IPS DF 19.7 (cell line): ENCODE measurements around the gene SCN9A.
"Not testable (repeated sequence)": the region's sequence is repeated elsewhere in the genome, so short reads cannot be mapped to it uniquely, and the experiment has no call there.

Experiments used
- DNase-seq: peaks from one replicate; pipeline ENCODE4 v3.0.0-alpha.2; 2013; ENCODE audit warnings: low read depth, low spot score

The SCN9A gene

DNA sequence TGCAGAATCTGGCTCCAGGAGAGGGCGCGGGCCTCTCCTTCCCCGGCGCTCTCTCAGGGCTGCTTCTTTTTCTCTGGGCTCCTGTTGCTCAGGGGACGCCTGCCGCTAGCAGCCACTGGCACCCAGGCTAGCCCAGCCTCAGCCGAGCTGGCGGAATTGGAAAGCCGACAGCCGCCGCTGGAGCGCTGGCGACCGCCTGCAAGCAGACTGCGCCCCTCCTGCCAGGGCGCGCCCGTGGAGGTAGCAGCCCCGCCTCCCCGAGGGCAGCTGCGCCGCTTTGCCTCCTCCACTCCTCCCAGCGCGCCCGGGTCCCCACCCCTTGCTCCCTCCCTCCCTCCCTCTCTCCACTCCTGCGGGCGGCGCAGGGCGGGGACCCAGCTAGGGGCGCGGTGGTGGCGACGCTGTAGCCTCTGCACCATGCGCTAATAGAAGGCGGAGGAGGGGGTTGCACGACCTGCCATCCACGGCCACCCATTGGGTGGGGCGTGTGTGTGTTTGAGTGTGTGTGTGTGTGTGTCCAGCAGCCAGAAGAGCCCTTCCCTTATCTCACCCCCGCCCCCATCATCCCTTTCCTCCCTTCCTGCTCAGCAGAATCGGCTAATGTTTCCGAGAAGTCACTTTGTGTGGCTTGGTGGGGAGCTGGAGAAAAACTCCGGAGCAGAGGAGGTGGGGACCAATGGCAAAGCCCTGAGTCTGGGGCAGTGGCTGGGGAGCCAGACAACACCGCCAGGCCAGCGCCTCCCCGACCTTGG lies at the start of gene SCN9A:
TSS of gene SCN9A (minus strand) at position 209 of the 752 bp plus-strand sequence. CDS start 64,188 bp downstream, outside the sequence.
- DNase-seq = peak; percentile 79

DNA sequence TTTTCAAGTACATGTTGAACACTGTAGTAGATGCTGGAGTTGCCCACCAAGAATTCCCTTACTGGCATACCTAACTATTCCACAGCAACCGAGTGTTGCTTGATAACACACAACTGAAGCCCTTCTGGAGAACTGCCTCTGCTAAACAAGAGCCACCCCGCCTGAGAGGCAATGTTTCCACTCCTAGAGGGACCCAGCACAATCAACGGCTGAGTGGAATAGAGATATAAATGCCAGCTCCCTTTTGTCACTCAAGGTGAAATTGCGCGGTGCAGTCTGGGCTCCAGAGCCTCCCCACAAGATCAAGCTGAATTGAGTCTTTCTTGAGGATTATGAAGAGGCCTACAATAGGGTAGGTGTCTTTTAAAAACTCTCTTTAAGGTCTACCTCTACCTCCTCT lies 49.1 kb upstream of the SCN9A start:
- no peak for DNase-seq

DNA sequence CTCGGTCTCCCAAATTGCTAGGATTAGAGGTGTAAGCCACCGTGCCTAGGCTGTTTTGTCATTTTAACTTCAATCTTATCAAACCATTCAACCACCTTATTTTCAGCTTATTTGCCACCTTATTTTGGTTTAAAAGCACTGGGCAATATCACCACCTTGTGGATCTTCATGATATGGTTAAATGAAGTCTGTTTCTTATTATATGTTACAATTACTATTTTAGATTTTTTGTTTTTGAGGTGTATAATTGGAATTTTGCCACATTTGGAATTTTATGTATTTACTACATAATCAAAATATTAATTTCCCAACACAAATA lies 43.8 kb upstream of the SCN9A start:
- no peak for DNase-seq

DNA sequence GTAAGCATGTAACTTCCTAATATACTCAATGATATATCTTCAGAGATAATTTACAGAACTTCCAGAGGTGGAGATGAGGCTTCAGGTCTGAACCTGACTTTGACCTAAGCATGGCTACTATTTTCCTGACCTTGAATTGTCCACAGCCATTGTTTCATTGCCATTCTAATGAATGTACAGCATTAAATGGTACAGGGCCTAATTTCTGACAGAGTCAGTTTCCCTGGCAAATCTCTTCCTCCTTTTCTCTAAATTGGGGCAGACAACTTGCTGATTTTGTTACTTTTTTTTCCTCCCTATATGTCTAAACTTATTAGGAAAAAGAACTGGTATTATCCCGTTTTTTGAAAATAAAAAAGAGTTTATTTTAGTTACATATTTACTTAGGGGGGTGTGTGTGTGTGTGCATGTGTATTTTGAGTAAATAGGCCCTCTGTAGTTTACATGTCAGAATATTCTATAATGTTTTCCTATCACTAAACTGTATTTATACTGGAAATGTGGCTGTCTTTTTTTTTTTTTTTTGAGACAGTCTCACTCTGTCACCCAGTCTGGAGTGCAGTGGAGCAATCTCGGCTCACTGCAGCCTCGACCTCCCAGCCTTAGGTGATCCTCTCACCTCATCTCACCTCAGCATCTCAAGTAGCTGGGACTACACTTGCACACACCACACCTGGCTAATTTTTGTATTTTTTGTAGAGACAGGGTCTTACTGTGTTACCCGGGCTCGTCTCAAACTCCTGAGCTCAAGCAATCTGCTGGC lies 43.3 kb upstream of the SCN9A start:
- DNase-seq = no peak

DNA sequence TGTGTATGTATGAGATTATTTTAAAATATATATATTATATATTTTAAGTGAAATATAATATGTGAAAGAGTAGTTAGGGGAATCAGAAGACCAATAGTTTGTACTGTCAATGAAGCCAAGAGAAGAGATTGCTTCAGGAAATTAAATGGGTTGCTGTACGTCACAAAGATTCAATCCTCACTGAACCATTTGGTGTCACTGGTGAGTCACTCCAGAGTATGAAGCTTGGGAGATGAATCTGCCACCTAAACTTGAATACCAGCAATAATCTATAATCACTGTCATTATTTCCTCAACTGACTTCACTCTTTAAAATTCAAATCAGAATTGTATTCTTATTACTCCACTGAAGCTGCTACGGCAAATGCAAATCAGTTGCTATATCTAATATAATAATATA lies 41.9 kb upstream of the SCN9A start:
- DNase-seq = no peak

DNA sequence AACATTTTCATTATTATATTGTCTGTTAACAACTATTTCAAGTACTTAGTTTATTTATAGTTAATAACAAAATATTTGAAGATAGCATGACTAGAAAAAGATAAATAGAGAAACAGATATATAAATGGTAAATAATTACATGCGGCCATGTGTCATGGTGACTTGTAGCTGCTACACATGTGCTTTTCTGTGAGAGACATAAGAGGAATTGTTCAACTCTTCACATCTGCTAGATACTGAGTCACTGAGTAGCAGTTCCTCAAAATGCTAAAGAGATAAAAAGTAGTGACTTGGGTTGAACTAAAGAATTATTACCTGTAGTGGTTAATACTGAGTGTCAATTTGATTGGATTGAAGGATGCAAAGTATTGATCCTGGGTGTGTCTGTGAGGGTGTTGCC lies 37.5 kb upstream of the SCN9A start:
- no peak for DNase-seq

DNA sequence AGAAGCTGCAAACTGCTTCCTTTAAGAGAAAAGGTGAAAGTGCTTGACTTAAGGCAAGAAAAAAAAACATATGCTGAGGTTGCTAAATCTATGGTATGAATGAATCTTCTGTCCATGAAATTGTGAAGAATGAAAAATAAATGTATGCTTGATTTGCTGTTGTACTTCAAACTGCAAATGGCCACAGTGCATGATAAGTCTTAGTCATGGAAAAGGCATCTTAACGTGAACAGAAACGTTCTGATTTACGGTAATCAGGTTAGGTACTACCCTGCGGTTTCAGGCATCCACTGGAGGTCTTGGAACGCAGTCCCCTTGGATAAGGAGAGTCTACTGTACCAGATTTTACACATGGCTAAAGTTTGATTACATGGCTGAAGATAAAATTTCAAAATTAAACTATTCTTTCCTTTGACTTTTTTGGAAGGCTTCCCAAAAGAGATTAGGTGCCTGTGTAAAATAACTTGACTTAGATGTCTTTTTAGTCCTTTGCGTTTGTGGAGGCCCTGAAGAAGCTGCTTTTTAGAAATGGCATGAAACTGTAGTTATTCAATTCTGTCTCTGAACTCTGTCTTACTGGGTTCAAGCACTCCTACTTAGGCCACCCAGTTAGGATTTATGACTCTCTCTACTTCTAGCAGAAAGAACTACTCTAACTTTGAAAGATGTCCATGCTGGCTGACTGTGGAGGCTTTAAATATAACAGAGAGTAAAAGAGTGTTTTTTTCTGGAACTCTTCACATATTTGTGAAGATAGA lies 35.9 kb upstream of the SCN9A start:
- DNase-seq = no peak

DNA sequence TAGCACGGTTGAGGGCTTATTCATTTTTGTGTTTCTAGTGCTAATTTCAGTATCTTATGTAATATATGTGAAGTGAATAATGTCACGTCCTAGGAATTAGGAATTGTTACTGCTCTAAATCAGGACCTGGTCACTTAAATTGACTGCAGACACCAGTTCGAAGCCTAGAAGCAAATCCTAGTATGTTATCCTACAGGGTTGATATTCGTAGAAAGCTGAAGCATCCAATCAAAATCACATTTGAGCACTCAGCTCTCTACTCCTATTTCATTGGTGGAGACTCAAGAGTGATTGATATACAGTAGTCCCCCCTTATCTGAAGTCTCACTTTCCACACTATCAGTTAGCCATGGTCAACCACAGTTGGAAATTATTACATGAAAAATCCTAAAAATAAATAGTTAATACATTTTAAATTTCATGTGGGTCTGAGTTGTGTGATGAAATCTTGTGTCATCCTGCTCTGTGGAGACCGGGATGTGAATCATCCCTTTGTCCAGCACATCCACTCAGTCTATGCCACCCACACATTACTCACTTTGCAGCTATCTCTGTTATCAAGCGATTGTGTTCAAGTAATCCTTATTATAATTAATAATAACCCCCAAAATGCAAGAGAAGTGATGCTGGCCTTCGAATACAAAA lies 35.2 kb upstream of the SCN9A start:
- no peak for DNase-seq

DNA sequence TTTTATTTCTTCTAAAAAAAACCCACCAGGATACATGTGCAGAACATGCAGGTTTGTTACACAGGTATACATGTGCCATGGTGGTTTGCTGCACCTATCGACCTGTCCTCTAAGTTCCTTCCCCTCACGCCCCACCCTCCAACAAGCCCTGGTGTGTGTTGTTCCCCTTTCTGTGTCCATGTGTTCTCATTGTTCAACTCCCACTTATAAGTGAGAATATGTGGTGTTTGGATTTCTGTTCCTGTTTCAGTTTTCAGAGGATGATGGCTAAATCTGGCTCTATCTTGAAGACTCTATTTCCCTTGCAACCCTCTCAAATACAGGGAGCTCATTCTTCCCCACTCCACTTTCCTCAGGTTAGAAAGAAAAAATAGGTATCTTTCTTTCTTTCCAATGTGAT lies 32.0 kb upstream of the SCN9A start:
- DNase-seq = not testable (repeated sequence)

DNA sequence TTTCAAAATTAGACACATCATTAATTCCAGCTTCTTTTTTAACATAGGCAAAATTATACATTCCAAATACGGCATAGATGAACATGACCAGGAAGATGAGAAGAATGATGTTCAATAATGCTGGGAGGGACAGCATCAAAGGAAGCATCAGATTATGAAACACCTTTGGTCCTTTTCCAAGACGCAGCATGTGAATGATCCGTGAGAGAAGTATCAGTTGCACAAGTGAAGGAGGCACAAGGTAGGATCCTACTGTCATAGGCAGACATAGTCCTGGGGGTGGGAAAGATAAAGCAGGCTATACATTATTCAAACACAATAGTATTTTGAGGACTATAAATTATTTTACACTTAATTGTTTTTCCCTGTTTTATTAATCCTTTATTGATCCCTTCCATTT lies 30.6 kb upstream of the SCN9A start:
- DNase-seq = no peak

DNA sequence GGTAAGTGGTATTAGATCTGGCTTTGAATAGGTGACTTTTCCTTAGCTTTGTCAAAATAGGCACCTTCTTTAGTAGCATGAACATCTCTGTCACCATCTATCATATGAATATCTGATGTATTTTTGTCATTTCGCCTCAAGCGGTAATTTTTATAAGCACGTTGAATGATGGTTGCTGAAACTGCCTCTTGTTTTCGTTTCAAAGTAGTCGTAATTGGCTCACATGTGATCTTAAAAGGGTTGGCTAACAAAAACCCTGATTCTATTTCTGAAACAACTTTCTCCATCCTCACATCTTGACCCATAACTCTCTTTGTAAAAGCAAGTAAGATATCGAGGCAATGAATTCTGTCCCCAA lies 29.8 kb upstream of the SCN9A start:
- DNase-seq = no peak

DNA sequence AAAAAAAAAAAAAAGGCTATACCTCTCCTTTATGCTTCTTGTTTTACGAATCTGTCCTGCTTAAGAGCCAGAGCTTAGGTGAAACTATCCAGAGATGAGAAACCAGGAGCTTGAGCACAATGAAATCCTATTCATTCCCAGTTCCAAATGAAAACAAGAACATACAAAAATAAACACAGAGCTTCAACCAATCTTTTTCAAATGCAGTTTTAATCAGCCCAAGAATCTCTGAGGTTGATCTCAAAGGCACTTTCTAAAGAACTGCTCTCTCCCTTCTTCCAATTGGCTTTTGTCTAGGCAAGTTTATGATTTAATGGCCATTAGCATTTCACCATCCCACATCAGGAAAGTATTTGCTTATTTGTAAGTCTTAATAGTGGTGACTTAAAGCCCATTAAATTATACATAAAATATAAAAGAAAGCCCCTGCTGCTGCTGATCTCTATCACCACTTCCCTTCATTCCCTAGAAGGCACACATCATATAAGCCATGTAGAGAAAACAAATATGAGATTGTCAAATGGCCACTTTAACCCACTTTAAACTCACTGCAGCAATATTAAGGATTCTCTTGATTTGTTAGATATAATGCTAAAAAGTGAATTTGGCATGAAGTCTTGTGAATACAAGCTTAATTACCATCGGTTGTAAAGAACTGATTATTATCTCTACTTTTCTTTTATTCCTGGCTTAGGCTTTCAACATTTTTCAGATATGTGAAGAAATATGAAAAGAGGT lies 29.3 kb upstream of the SCN9A start:
- no peak for DNase-seq

DNA sequence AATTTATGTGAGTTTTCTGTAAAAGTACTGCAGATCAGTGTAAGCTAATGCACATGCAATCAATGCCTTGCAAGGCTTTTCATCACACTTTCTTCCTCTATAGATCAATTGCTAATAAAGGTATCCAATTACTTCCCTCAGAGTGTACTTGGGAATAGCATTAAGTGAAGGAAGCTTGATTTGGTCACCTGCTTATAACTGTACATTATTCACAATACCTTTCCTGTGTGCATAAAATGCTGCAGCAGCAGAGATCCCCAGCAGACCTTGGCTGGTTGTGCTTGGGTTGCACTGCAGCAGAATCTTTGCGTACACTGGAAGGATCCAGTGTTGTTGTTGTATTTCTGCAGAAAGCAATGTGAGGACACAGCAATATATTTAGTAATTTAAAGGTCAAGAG lies 18.5 kb upstream of the SCN9A start:
- DNase-seq = no peak

DNA sequence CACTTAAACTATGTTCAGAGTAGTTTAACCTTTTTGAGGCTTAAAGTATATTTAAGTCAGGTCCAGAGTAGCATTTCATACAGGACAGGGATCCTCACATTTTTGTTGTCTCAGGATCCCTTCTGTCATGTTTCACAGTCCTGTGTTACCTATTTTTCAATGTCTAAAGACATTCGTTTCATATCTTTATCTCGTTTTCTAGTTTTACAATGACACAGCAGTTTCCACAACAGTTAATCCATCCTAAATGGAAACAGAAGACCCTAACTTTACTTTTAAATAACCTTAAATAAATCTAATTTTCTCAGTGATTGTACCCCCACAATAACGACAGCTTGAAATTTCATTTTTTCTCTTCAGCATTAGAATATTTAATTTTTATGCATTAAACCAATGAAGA lies 17.3 kb upstream of the SCN9A start:
- no peak for DNase-seq

DNA sequence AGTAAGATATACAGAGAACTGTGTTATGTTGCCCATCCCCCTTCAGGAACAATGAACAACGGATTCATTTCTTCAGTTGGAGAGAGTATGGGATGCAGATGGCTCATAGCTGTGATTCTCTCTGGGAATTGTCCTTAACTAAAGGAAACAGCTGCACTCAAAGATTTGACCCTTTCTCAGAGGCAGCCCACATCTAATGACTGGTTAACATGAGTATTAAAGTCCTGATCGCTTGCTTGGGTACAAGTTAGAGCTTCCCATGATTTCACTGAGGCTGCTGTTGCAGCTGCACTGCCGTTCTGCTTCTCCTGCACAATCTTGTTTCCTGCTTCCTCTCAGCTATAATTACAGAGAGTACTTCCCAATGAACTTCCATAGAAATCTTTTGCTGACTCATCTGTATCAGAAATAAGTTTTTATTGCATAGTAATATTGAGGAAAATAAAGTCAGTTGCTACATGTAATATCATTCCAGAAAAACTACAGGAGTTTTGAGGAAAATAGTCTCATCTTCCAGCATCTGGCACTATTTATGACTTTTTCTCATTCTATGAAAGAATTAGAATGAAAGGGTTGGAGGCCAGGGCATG lies 12.8 kb upstream of the SCN9A start:
- no peak for DNase-seq

DNA sequence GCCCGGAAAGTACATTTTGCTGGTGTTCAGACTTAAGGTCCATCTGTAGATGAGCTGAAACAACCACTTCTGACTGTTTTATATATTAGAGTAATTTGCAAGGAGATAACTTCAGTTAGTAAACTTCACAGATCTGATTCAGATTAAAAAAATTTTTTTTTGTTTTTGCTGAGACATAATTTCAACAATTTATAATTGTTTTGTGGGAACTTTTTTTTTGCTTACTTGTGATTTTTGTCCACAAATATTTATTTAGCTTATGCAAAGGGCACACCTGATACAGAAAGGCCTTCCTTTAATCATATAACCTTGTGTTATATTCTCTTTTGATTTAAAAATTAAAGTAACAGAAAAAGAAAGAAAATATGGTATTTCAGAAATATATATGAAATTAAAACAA lies 9.6 kb upstream of the SCN9A start:
- DNase-seq = no peak

DNA sequence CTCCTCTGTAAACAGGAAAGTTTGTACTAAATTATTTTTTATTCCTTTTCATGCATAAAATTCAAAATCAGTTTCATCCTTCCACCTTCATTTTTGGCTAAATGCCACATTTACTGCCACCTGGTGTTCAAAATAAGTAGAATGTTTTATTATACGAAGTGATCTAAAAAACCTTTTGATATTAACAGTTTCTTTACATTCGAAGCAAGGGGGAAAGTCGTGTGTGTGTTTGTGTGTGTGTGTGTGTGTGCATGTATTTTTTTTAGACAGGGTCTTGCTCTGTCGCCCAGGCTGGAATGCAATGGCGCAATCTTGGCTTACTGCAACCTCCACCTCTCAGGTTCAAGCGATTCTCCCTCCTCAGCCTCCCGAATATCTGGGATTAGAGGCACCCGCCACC lies 9.0 kb upstream of the SCN9A start:
- DNase-seq = no peak

DNA sequence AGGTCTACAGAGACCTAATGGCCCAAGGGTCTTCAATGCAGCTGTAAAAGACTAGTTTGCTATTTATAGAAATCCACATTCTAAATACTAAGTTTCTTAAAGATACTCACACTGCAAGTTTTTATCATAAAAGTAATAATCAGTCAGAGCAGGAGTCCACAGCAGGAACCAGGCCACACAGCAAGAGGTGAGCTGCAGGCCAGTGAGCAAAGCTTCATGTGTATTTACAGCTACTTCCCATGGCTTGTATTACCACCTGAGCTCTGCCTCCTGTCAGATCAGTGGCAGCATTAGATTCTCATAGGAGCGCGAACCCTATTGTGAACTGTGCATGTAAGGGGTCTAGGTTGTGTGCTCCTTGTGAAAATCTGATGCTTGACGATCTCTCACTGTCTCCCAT lies 6.7 kb upstream of the SCN9A start:
- DNase-seq = no peak

DNA sequence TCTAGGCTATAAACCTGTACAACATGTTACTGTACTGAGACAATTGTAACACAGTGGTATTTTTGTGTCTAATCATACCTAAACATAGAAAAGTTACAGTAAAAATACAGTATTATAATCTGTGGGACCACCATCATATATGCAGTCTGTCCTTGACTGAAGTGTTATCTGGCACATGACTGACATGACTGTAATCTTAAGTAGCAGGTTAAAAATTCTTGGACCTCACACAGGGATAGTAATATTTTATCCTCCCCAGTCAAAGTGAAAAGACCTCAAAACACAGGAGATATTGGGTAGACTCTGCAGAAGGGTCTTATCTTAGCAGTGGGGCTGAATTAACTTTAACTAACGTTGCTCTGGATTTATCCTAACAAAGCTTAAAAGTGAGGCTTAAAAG lies 4.9 kb upstream of the SCN9A start:
- no peak for DNase-seq

DNA sequence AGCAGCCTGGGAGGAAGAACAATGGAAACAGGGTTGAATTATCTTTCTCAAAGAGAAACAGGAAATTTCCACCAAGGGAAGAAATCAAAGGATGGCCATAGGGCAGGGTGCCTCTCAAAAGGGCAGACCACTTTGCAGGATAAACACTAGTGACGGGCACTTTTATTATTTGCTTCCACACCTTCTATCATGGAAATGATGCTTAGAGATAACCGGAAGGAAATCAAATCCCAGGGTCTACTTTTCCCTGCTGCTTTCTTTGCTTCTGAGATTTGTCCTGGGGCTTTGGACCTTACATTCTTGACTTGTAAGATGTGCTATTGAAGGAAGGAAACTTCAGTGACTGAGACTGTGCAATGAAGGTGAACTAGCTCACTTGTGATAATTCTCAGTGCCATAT lies 1.1 kb upstream of the SCN9A start:
- no peak for DNase-seq

DNA sequence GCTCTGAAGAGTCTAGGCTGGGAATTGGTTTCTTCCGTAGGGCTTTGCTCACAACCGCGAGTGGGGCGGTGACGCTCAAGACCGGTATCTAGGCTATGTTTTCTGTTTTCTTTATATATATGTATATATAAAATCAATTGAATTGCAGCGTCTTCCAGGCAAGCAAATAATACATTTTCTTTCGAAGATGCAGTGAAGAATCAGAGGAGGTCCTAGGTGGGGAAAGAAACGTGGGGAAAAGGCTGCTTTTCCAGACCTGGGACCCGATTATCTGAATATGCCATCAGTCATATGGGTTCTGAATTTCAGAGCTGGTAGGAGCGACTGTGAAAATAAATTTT lies 714 bp upstream of the SCN9A start:
- DNase-seq = no peak
